ENCODE measurements around the gene GALNT7.

GALNT7 gene

GRCh38 chr4:173237152-173237551 lies 68.5 kb downstream of the GALNT7 start:
- DNase-seq (ENCODE audit: low read depth) = no peak

DNA sequence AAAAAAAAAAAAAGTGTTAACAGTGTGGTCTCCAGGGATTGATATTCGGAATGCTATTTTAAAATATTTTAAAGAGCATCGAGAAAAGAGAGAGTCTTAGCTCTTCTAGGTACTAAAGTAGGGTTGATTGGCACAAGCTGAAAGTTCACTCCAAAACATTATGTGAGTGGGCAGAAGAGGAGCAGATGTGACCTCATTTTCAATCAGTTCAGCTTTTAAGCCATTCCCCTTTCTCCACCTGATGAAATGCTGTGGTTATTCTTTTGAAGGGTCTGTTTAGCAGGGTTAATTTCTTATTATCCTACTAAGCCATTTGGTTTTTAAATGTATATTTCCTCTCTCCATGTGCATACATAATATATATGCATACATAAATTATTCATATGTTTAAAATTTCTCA lies 69.2 kb downstream of the GALNT7 start:
- no peak for DNase-seq (ENCODE audit: low read depth)

- DNase-seq (ENCODE audit: low read depth) = no peak
Measured at GRCh38 chr4:173240696-173241095, 72.1 kb downstream of the GALNT7 start.

GRCh38 chr4:173242466-173243250 lies 74.0 kb downstream of the GALNT7 start:
- DNase-seq (ENCODE audit: low read depth) = no peak

- DNase-seq (ENCODE audit: low read depth) = no peak
Measured at GRCh38 chr4:173243321-173243720, 74.7 kb downstream of the GALNT7 start.

GRCh38 chr4:173243917-173244658 lies 75.5 kb downstream of the GALNT7 start:
- DNase-seq (ENCODE audit: low read depth) = no peak

DNA sequence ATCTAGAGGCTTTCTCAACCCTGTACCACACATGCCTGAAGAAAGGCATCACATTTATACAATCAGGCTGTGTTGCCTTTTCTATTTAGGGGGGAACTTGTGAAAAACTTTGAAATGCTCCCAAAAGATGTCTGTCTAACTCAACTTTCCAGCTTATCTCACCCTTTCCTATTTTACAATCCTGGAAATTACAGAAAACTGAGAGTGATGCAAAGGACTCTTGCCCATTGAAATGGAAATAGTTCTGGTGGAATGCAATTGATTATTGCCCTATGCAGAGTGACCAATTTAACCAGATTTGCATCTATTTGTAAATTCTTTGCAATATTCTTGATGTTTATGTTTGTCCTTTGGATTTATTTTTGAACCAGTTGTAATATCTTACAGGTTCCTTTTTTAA lies 77.3 kb downstream of the GALNT7 start:
- DNase-seq (ENCODE audit: low read depth) = no peak

GRCh38 chr4:173246719-173247118 lies 78.1 kb downstream of the GALNT7 start:
- no peak for DNase-seq (ENCODE audit: low read depth)

DNA sequence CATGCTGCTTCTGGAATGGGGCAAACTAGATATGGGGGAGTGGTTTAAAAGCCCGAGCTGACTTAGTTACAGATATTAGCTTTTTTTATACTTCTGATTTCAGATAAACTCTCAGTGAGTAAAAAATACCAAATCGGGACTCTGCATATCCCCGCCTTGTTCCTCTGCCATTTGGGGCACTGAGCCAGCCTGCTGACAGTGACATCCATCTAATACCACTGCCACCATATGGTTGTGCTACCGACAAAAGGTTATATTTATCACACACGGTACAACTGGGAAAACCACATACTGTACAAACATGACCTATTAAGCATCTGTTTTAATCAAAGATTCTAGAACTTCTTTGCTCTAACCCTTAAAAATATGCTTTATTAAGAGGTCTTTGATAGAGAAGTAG lies 78.7 kb downstream of the GALNT7 start:
- DNase-seq (ENCODE audit: low read depth) = no peak

- DNase-seq (ENCODE audit: low read depth) = no peak
Measured at GRCh38 chr4:173248690-173249089, 80.1 kb downstream of the GALNT7 start.

- no peak for DNase-seq (ENCODE audit: low read depth)
Measured at GRCh38 chr4:173252024-173252935, 83.7 kb downstream of the GALNT7 start.

- no peak for DNase-seq (ENCODE audit: low read depth)
Measured at GRCh38 chr4:173253561-173253960, 85.0 kb downstream of the GALNT7 start.

DNA sequence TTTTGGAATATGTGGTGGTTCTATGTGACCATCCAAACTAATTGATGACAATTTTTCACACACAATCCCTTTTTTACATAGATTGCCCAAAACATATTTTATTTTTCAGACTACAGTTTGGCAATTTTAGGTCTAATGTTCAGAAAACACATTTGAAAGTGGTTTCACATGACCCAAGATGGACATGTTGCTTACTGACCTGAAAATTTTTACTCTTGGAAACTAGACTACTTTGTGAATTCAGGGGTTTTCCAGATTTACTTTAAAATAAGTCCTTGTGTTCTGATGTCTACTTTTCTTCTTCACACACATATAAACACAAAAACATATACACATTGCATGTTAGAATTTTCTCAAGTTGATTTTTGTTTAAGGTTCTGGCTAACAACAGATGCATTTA lies 86.0 kb downstream of the GALNT7 start:
- DNase-seq (ENCODE audit: low read depth) = no peak

DNA sequence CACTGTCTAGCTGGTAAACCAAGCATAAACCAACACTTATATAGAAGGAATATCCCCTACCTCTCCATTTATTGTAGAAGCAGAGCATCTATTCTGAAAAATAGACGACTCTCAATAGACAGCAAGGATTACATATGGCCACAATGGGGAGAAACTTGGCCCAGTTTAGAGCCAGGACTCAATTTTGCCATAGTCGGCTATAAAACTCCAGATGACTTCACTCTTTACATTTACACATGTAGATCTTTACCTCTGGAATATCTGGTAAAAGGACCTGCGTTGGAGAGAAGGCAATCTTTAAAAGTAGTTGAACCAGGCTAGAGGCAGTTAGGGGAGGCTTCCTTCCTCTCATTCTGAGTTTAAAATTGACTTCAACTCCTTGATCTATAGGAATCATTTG lies 88.2 kb downstream of the GALNT7 start:
- no peak for DNase-seq (ENCODE audit: low read depth)

DNA sequence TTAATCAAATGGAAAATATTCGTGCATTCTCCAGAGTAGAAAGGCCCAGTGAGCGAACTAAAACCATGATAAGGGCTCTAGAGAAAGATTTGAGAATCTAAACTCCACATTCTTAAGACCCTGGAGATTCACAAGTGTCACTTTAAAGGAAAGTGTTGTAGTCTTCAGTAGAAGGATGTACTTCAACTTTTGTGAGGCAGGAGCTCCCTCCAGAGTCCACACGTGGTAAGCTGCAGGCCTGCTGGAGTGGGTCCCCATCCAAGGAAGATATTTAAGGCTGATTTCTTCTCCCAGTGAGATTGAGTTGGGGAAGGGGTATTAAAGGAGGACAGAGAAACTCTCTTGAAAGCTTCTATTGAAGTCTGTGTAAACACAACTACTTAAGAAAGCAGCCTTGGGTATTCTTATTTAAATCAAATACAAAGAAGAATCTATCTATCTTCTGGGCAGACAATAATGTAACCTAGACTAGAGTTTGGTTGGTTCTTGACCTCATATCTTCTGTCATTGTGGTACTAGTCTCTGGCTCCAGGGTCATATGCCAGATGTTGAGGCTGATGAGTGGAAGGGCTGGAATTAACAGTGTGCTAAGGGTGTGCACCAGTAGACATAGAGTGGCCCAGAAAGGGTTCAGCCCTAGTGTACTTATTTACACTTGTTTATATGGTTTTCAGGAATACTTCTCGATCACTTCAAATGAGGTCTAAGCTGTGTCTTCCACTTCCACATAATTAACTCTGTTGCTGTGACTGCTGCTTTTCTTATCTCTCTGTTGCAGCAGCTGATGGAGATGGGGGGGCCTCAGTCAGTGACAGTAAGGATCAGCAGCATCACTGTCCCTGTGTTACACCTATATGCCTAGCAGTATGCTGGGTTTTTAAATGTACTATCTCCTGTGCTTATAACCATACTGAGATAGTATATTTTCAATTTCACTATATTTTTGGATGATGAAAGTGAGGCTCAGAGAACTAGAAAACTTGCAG lies 89.4 kb downstream of the GALNT7 start:
- peak; percentile 19 for DNase-seq (ENCODE audit: low read depth)

DNA sequence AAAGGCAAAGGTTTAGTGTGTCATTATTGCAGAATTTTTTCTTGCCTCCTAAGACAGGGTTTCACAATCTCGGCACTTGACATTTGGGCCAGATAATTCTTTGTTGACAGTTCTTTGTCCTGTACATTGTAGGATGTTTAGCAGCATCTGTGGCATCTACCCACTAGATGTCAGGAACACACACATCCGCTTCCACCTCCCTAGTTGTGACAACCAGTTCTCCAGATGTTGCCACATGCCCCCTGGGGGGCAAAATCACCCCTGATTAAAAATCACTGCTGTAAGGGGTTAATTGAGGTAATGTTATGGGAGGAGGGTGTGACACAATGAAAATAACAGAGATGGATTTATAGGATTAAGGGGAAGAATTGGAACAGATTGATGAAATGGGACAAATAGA lies 90.3 kb downstream of the GALNT7 start:
- DNase-seq (ENCODE audit: low read depth) = no peak

GRCh38 chr4:173259310-173259709 lies 90.7 kb downstream of the GALNT7 start:
- no peak for DNase-seq (ENCODE audit: low read depth)

DNA sequence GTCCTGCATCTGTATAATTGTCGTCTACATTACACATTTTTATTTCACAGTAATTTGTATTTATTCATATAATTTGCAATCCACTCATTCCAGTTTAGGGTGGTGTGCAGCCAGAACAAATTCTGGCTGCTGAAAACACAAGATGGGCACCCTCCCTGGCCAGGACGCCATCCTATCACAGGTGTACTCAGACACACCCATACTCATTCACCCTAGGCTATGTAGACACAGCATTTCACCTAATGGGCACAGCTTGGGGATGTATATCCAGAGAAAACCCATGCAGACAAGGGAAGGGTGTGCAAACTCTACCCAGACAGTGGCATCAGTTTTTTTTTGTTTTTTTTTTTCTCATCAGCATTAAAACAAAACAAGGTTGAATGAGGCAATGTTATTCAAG lies 92.4 kb downstream of the GALNT7 start:
- no peak for DNase-seq (ENCODE audit: low read depth)

GRCh38 chr4:173262375-173262774 lies 93.8 kb downstream of the GALNT7 start:
- DNase-seq (ENCODE audit: low read depth) = no peak

- DNase-seq (ENCODE audit: low read depth) = no peak
Measured at GRCh38 chr4:173264245-173264644, 95.6 kb downstream of the GALNT7 start.

GRCh38 chr4:173264684-173265185 lies 96.1 kb downstream of the GALNT7 start:
- peak; percentile 10 for DNase-seq (ENCODE audit: low read depth)
